Fibroblast of villous mesenchyme (primary cell): ENCODE data around the gene CD36. TPM values are rescaled to one million over a fixed set of nuclear protein-coding genes. Genes with fewer than 3 reads are reported as not detected.

Experiments
- DNase-seq: peaks from one replicate; pipeline ENCODE4 v3.0.0-alpha.2; 2010; ENCODE audit warnings: low read depth
- H3K4me3 ChIP-seq: 2 replicates; pipeline ENCODE4 v1.5.1; 2011; ENCODE audit warnings: low read depth, mild to moderate bottlenecking, low read length
- CTCF ChIP-seq: IDR thresholded peaks from 2 replicates; pipeline ENCODE4 v1.5.1; 2012; ENCODE audit warnings: low read depth, mild to moderate bottlenecking, low read length; ENCODE audit not compliant: insufficient read depth
- total RNA-seq: library from RNA; depleted of rRNA; stranded (reverse); fragments of >200 nt; gene quantifications from 2 replicates; pipeline ENCODE4 v1.2.3, GENCODE V29; 2012

The CD36 gene
- total RNA-seq, 1 donor = 4.3 TPM

DNA sequence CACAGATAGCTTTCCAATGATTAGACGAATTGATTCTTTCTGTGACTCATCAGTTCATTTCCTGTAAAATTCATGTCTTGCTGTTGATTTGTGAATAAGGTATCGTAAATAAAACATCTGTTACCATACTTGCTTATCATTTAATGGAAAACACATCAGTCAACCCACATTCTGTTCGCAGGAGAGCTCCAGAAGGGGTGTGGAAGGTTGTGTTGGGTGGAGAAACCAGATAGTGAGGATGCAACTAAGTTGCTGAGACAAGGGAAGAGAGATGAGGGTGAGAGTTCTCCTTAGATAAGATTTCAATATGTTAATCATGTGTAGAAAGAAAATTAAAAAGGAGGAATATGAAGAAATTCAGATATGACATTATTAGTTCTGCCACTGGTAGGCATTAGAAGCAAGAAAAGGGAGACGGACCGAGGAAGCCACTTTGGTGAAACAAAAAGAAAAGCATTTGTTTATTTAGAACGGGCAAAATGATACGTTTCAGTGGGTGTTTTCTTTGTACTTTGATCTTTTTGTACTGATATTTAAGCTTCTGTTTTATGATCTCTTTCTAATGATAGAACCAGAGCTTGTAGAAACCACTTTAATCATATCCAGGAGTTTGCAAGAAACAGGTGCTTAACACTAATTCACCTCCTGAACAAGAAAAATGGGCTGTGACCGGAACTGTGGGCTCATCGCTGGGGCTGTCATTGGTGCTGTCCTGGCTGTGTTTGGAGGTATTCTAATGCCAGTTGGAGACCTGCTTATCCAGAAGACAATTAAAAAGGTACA is 7.8 kb downstream of the CD36 start:
- DNase-seq = no peak
- no peak overlapping the region for H3K4me3 ChIP-seq
- TF ChIP-seq CTCF = no peak

- no peak overlapping the region for H3K4me3 ChIP-seq
- TF ChIP-seq CTCF = no peak
- no peak for DNase-seq
These were observed 9.0 kb downstream of the CD36 start for GRCh38 chr7:80647436-80647835.

DNA sequence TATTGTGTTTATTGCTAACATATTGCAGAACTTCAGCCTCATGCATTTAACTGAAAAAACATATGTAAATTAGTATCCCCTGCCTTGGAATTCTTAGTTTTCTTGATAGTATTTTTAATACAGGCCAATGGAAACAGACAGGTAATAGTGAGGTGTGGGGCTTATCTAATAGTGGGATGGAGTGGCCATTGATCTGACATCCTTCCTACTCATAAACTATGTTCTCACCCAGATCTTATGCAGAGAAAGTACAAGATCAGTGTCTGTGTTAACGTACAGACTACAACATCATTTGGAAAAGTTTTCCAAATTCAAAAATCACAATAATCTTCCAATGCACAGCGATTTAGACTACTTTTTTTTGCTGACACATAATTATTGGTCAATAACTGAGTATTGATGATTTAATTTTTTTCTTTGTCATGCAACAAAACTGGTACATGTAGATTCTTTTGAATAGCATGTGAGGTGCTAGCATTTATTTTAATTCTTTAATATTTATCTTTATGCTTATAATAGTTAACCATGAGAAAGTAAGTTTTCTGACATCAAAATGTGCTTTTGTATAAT is 9.7 kb downstream of the CD36 start:
- no peak for TF ChIP-seq CTCF
- H3K4me3 ChIP-seq = no peak overlapping the region
- no peak for DNase-seq

DNA sequence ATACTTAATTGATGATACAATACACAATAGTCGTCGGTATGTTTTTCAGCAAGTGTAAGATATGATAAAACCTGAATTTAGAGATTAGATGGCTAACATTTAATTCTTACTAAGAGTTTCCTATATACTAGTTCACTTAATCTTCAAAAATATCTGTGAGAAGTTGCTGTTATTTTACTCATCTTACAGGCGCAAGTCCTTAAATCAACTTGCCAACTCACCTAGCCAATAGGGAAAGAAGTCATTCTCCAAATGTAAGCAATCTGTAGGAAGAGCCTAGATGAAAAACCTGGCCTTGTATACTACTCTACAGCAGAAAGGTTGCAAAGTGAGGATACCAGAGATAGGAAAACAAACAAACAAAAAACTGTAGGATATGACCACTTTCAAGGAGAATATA is 10.6 kb downstream of the CD36 start:
- H3K4me3 ChIP-seq = no peak overlapping the region
- no peak for TF ChIP-seq CTCF
- no peak for DNase-seq

DNA sequence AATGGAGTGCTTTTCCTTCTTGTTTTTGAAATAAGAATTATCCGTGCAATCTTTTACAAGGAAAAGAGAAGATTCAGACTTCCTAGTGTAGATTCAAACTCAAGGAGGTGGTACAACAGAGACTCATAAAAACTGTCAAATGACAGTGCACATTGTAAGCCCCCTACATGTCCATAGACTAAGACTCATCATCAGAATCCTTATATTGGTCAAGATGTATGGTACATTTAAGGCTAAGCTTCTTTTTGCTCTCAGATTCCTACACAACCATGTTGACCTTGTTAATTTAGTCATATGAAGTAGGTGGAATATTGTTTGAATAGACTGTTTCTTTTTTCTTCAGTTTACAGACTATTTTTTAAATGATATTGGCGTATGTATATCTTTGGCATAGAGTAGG is 11.6 kb downstream of the CD36 start:
- DNase-seq = no peak
- no peak for TF ChIP-seq CTCF
- no peak overlapping the region for H3K4me3 ChIP-seq

DNA sequence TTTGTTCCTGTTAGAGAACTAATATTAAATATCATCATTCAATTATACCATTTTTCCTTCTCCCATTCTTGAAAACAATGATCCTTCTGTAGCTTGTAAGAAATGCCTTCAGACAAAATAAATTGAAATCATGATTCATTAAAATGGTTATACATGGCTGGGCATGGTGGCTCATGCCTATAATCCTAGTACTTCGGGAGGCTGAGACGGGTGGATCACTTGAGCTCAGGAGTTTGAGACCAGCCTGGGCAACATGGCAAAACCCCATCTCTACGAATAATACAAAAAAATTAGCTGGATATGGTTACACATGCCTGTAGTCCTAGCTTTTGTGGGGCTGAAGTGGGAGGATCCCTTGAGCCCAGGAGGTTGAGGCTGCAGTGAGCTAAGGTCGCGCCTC is 13.0 kb downstream of the CD36 start:
- H3K4me3 ChIP-seq = no peak overlapping the region
- TF ChIP-seq CTCF = no peak
- DNase-seq = no peak
